NCI-H748 treated with DMSO at 0.1 percent for 48 hours (cell line): Measurements from ENCODE around the gene AP3M1.
"Not testable (repeated sequence)": the region's sequence is repeated elsewhere in the genome, so short reads cannot be mapped to it uniquely, and the experiment has no call there.

Experiments
- DNase-seq: peaks from one replicate; lab custom pipeline; 2025; lab: John Stamatoyannopoulos, UW

Gene AP3M1

DNA sequence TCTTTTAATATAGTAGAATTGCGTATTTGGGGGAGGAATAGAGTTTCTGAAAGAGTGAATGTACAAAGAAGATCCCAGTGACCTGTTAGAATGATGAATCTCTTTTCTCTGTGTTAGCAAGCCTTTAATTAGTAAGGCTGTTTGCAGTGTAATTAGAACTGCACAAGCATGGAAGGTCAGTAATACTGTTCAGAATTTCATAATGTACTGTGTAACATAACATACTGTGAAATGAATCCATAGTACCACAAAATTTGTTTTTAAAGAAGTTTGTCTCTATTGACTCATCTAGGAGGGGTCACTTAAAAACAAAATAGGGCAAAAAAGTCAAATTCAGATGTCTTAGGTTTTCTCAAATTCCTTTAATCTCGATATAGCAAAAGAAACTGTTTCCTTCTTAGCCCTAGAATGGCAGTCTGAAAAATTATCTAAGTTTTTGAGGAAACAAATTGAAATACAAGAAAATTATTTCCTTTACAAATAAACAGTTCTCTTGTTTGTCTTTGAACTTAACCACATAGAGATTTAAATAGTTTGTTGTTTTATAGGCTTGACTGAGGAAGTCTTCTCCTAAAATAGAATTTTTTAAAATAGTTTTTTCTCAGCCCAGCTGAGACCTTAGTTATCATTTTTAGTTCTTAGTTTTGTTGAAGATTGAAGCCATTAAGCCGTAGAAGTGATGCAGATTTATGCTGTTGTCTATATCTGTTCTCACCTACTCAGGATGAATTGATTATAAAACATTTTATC lies 12.9 kb upstream of the AP3M1 start:
- DNase-seq = no peak

DNA sequence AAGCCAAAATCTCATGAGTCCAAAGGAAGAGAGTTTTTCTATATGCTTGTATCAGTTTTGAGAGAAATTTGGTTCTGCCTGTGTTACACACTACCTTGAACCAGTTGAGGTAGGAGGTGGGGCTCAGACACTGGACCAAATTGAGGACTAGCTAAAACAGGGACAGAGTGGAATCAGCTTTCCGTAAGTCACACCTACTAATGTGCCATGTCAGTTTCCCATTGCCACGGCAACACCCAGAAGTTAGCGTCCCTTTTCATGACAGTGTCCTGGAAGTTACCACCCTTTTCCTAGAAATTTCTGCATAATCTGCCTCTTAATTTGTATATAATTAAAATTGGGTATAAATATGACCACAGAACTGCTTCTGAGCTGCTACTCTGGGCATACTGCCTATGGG lies 9.4 kb upstream of the AP3M1 start:
- DNase-seq = no peak

DNA sequence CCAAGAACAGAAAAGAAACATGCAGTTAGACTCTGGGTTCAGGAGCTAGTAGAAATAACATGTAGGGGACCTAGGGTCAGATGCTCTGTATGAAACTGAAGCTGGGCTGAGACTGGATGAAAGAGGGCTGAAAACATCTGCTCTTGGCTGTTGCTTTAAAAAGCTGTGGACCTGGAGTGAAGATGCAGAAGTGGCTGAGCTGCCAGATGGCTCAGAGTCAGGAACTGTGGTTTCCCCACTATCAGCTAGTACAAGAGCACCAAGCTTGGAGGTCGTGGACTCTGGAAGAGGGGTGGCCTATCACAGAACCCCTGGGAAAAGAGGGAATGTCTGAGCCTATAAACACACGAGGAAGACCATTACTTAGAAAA lies 6.3 kb upstream of the AP3M1 start:
- DNase-seq = no peak

DNA sequence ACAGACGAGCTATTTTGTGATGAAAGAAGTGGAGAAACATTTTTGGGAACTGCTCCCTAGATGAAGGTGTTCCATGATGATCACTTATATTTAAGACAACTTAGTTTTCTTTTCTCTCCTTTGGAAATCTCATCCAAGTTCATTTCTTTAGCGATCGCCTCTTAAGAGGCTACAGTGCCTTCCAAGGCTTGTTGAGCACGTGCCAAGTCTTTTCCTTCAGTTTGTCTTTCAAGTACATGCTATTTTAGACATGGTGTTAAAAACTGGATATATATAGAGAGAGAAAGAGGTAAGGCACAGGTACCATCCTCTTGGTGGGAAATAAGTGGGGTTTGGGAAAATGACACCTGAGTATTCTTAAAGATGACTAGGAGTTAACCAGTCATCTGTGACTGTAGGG lies 3.0 kb upstream of the AP3M1 start:
- no peak for DNase-seq

DNA sequence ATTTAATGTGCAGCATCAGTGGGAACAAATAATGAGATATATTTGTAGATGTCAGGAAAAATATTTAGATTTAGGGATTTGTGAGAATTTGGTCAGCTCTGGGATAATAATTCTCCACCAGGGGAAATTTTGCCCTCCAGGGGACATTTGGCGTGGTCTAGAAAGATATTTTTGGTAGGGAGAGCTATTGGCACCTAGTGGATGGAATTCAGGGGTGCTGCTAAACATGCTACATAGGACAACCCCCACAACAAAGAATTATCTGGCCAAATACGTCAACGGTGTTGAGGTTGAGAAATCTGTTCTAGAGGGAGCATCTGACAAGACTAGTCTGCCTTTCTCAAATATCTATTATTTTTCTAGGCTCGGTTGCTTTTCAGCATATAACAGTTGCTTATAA lies 2.5 kb upstream of the AP3M1 start:
- DNase-seq = no peak

DNA sequence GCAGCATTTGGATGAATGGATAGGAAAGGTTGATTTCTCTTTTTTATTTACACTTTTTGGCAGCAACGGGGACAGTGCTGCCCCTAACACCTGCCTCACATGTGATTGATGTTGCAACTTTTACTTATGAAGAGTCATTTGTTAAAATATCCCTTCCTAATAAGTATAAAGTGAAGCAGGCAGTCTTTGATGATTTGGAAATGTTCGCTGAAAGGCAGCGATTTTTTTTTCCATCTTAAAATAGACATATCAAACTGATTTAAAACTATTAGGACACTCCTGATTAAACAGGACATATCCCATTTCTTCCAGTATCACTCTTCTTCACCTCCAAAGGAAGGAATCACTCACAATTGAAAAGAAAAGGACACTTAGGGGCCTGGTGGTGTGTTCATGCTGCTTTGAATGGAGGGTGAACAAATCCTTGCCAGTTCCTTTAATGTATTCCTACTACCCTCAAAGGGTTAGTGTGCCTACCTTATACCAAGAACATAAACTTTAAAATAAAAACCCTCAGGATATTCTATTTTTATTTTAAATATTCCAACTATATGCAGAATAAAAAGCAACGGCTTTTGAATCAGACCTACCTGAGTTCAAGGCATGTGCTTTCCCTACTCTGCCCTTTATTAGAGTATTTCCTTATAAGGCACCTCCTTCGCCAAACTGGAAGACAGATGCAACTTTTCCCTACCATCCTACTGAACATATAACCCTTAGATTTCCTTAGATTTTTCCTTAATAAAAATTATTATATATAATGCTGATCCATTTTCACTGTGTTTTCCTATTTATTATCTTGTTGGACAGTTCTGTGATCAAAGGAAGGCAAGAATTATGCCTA lies 1.5 kb upstream of the AP3M1 start:
- no peak for DNase-seq

DNA sequence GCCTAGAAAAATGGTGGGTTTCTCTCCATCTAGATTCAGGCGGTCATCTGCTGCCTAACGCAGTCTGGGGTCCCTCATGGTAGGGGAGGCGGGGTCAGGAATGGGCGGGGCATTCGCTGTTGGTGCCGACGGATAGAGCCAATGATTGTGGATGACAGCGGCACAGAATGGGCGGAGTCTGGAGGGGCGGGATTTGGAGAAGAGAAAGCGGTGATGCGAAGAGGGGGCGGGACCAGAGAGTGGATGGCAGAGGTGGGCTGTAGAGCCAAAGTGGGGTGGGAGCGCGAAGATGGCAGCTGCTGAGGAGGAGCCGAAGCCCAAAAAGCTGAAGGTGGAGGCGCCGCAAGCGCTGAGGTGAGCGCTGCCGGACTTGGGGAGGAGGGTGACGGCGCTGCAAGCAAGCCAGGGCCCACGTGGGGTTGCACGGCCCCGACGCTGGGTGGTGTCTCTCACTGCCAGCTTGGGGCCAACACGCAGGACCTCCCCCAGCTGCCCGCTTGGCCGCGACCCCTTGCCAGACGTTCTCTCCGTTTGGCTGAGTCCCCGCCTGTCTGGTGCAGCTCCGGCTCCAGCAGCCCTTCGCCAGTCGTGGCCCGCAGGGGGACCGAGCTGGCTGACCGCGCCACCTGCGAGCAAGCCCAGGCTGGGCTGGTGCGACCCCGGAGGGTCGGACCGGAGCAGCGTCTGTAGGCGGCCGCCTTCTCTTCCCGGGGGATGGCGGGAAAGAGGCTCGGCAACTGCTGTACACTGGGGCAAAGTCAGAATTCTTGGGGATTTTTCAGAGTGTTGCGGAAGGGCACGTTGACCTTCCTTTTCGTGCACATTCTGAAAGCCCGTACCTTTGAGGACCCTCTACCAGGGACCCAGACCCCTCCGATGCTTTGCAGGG lies 606 bp upstream of the AP3M1 start, which contains the start of gene ADK:
Gene ADK (plus strand): TSS at position 232 of the 889 bp plus-strand sequence. CDS start 58 bp downstream, at position 290.
- peak; percentile 95 for DNase-seq

DNA sequence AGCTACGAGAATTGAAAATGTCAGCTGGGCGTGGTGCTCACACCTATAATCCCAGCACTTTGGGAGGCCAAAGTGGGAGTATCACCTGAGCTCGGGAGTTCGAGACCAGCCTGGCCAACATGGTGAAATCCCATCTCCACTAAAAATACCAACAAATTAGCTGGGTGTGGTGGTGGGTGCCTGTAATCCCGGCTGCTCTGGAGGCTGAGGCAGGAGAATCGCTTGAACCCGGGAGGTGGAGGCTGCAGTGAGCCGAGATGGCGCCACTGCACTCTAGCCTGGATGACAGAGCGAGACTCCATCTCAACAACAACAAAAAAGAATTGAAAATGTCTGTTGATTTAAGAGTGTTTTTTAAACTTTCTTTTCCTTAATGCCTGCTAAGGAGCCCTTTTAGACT lies 3.6 kb downstream of the AP3M1 start:
- not testable (repeated sequence) for DNase-seq

DNA sequence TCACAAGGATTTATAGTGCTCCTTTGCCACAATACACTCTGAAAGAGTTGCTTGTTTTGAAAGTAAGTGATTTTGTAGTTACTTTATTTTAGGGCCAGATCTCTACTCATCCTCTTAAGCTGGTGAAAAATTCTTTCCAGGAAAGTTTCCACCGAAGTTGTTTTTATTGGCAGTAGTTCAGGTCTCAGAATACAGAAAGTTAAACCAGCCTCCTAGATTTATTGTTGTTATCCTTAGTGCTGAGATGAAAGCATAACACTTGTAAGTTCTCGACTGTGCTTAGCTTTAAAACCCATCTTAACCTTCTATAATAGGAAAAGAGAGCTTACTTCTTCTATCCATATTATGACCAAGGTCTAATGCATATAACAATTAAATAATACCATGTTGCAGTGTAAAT lies 5.5 kb downstream of the AP3M1 start:
- DNase-seq = no peak

DNA sequence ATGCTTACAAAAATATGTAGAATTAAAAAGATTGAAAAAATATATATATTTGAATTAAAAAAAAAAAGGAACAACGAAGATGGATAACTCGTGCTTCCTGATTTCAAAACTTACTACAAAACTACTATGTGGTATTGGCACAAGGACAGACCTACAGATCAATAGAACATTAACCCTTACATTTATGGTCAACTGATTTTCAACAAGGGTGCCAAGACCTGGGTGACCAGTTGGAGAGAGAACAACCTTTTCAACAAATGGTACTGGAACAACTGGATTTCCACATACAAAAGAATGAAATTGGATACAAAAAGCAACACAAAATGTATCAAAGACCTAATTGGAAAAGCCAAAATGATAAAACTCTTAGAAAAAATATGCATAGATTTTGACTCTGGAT lies 10.1 kb downstream of the AP3M1 start:
- no peak for DNase-seq

DNA sequence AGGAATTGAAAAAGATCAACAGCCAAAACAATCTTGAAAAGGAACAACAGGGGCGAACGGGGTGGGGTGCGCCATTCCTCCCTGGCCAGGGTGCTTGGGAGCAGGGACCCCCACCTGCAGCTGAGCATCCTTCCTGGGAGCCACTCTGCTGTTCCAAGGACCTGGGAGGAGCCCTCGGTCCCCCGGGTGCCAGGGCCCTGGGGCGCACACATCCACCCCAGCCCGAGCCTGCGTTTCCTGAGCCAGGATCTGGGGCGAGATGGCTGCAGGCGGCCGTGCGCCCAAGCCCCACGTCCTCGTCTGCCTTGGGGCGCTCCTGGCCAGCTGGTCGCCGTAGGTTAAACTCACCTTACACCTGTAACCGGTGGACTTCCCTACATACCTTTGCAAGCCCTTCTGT lies 10.6 kb downstream of the AP3M1 start:
- no peak for DNase-seq

DNA sequence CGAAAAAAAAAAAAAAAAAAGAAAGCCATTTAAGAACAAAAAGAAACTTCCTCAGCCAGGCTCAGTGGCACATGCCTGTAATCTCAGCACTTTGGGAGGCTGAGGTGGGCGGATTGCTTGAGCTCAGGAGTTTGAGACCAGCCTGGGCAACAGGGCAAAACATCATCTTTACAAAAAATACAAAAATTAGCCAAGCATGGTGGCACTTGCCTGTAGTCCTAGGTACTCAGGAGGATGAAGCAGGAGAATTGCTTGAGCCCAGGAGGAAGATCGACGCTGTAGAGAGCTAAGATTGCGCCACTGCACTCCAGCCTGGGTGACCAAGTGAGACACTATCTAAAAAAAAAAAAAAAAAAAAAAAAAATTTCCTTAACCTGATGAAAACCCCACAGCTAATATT lies 12.0 kb downstream of the AP3M1 start:
- not testable (repeated sequence) for DNase-seq

DNA sequence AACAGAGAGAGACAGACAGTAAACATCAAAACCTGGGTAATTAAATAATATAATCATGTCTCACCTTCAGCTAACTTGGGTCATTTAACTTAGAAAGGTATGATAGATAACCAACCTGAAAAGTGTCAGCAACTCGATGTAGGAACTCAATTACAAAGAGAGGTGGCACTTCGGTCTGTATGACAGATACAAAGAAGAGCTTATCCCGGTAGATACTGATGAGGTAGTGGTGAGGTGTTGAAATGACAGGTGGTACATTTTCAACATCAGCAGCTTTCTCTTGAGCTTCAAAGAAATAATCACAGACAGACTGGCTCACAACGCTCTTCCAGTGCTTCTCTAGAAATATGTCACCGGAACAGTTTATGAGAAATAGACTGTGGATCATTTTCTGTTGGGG lies 12.6 kb downstream of the AP3M1 start:
- no peak for DNase-seq

DNA sequence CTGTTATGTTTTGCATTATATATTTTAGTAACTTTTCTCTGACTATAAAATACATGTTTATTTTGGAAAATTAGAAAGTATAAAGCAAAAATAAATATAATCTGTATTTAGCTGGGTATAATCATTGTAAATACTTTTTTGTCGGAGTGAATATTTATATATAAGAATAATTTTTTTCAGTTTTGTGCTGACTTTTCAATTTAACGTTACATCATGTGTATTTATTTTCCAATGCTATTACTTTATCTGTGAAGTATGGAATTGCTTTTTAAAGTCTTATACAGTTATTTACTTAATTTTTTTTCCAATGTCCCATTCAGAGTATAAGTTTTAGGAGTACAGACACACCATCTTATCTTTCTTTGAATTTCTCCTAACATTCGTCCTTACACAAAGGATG lies 15.2 kb downstream of the AP3M1 start:
- no peak for DNase-seq

DNA sequence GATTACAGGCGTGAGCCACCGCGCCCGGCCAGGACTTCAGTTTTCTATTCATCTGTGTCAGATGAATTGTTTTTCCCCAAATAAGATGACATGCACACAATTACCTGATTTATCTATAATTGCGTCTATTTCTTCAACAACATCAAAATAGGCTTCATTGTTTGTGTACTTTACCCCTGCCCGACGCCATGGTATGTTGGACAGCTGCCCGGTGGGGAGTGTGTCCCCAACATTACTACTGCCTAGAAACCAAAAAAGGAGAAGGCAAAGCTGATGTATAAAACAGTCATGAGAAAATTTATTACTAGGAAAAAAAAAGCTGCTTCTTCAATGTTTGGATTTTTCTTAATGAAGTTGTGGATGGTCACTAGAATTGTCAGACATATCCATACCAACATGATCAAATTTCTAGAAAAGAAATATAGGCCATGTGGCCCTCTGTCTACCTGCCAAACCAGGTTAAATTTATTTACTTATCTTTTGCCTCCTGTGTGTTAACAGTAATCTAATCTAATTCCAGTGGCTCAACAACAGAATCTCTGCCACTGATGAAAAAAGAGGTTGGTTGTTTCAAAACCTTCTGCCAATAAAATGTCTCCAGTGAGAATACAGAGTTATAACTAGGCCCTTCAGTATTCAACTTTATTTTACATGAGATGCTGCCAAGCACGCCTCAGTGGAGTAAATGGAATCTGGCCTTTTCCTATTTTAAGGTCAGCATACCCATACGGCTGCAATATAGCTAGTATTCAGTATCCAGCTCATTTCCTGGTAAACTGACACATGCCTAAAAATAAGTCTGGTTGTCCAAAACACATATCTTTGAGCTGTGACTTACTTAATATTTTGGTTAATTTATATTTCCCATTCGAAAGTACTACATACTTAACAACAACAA lies 16.5 kb downstream of the AP3M1 start:
- DNase-seq = no peak

DNA sequence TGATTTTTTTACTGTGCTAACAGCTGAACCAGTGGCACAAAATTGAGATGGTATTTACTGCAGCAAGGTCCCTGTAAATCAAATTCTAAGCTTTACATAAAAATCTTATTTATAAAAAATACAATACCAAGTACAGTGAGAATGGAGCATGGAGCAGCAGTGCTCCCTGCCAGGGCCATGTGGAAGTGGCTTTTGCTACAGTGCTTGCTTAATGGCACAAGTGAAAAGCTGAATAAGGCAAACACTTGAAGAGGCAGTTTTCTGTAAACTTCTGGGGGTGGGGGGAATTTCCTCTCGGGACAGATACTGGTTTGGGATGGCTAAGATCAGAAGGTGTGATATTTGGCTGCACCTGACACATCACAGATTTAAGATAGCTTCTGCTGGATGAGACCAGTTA lies 27.5 kb downstream of the AP3M1 start:
- DNase-seq = no peak

DNA sequence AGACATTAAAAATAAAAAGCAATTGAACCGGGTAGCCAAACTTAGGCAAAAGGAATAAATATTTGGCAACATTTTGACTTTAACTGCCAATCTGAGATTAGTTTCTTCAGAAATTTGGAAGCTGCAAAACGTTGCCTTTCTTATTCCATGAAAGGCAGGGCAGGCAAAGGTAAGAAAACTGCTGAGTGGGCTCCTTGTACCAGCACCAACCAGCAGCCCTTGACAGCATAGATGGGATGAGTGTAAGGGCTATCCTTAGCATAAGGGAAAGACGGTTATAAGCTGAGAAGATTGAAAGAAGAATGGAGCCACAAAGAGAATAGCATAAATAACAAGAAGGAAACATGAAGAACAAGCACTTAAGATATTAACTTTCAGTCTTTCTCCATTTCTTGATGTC lies 28.6 kb downstream of the AP3M1 start:
- DNase-seq = no peak

DNA sequence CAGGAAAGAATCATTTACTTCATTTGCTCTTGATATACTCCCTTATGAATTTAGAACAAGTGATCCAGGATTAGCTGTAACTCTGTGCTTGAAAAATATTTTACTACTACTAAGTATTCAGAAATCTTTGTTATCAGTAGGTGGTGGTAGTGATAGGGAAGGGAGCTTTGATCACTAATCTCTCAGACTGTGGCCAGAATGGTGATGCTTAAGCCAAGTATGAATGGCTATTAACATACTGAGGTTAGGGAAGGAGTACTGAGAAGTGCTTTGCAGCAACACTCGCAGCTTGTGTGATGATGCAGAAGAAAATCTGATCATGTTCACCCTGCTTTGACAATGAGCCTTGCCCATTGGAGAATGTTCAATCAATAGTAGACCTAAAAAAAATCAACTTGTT lies 29.3 kb downstream of the AP3M1 start:
- DNase-seq = no peak

DNA sequence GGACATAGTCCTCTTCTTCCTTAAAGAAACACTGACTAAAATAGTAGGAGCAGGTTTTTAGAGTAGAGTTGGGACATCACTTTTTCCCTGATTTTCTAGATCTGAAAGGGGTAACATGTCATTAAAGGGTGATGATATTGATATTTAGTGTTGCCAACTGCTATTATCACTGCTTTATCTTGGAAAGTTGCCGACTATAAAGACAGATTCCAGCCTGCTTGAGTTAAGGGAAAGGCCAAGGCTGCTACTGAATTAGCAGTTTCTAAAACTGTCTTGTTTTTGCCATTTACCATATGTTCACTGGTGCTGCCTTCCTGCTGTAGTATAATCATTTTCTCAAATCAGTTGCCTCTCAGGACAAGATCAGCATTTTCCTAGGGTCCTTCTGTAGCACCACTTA lies 29.7 kb downstream of the AP3M1 start:
- no peak for DNase-seq

DNA sequence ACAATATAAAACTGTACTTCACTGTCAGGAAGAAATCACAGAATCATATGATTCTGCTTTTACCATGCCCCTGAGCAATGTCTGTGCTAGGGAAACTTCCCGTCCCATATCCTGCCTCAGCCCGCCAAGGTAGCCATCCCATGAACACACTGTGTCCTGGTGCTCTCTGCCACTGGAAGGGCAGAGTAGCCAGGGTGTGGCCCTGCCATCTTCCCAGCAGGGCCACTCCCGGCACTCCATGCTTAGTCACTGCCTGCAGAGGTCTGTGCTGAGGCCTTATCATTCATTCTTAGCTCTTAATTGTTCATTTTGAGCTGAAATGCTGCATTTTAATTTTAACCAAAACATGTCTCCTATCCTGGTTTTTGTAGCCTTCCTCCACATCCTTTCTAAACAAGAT lies 31.8 kb downstream of the AP3M1 start:
- DNase-seq = no peak

DNA sequence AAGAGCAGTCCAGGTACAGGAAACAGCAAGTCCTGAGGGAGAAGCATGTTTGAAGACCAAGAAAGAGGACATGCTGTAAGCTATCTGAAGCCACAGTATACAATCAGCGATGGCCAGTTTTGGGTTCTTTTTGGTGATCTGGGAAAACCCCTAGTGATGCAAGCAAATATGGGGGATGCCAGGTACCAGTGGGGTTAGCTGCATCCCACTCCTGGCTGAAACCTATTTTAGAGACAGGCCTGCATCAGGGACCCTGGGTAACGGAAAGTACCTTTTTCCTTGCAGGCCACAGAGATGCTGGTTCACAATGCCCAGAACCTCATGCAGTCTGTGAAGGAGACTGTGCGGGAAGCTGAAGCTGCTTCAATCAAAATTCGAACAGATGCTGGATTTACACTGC lies 32.9 kb downstream of the AP3M1 start:
- no peak for DNase-seq
